Activated naive CD4-positive, alpha-beta T cell treated with anti-CD3 and anti-CD28 coated beads, Interleukin-2, amount 50 U/mL, for 24 hours (primary cell): ENCODE results near the gene FANCC.

ENCODE experiments used
- H3K27ac Mint-ChIP-seq: one replicate; pipeline ENCODE4 v1.8.0; 2021; ENCODE audit warnings: mild to moderate bottlenecking, mixed read lengths
- H3K27me3 Mint-ChIP-seq: one replicate; pipeline ENCODE4 v1.8.0; 2021; ENCODE audit warnings: mixed read lengths
- H3K36me3 Mint-ChIP-seq: one replicate; pipeline ENCODE4 v1.8.0; 2021; ENCODE audit warnings: mixed read lengths
- H3K4me1 Mint-ChIP-seq: one replicate; pipeline ENCODE4 v1.8.0; 2021; ENCODE audit warnings: mixed read lengths
- H3K4me3 Mint-ChIP-seq: one replicate; pipeline ENCODE4 v1.8.0; 2021; ENCODE audit warnings: mild to moderate bottlenecking, mixed read lengths
- H3K9me3 Mint-ChIP-seq: one replicate; pipeline ENCODE4 v1.8.0; 2021; ENCODE audit warnings: mixed read lengths

The FANCC gene

DNA sequence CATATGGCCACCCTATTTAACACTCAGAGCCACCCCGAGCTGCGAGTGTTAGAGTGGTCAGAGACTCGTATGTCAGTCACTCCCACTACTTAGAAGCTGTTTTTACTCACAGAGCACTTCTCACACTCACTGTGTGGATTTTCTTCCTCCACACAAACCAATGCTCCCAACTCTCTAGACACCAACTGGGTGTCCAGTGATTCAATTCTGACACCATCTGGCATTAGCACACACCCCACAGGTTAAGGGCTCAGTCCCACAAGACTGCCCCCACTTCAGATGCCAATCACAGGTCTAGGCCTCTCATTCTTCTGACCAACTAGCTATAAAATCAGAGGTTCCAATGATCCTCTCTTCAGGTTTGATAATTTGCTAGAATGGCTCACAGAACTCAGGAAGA lies 174.8 kb downstream of the FANCC start:
- Mint-ChIP-seq H3K27ac (no peak overlapping the region), H3K9me3 (no peaks in the 10 kb centered on the region), H3K36me3 (peaks cover 2% of the 10 kb centered on the region), H3K27me3 (no peaks in the 10 kb centered on the region), H3K4me1 (no peaks in the 10 kb centered on the region), H3K4me3 (no peak overlapping the region)

DNA sequence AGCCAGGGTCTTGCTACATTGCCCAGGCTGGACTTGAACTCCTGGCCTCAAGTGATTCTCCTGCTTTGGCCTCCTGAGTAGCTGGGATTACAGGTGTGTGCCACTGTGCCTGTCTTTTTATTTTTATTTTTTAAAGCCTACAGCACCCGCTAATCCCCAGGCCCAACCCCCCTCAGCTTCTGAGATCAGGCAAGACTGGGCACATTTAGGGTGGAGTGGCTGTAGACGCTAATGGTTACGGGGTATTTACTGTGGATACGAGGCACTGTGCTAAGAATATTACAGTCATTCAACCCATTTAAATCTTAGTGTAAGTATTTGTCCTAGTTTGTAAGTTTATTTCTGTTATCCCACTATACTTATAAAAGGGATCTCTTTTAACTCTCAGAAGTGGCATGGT lies 175.2 kb downstream of the FANCC start:
- H3K36me3 Mint-ChIP-seq: peaks cover 6% of the 10 kb centered on the region

DNA sequence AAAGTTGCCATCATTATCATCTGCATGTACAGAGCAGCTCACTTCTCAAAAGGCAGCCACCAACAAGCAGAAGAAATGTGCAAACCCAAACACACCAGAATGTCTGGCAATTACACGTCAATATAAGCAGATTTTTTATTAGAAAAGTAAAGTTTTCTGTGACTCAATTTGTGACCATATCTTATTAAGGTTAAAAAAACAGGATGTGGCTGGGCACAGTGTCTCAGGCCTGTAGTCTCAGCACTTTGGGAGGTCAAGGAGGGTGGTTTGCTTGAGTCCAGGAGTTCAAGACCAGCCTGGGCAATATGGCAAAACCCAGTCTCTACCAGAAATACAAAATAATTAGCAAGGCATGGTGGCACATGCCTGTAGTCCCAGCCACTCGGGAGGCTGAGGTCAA lies 176.7 kb downstream of the FANCC start:
- Mint-ChIP-seq H3K36me3 (peaks cover 6% of the 10 kb centered on the region), H3K27ac (no peak overlapping the region), H3K4me1 (no peaks in the 10 kb centered on the region), H3K9me3 (no peaks in the 10 kb centered on the region), H3K27me3 (no peaks in the 10 kb centered on the region), H3K4me3 (no peak overlapping the region)

More for the DNA sequence above, 175.2 kb downstream of the FANCC start:
- H3K4me3 Mint-ChIP-seq: no peak overlapping the region
- no peak overlapping the region for H3K27ac Mint-ChIP-seq
- no peaks in the 10 kb centered on the region for H3K9me3 Mint-ChIP-seq
- no peaks in the 10 kb centered on the region for H3K4me1 Mint-ChIP-seq
- H3K27me3 Mint-ChIP-seq: no peaks in the 10 kb centered on the region

DNA sequence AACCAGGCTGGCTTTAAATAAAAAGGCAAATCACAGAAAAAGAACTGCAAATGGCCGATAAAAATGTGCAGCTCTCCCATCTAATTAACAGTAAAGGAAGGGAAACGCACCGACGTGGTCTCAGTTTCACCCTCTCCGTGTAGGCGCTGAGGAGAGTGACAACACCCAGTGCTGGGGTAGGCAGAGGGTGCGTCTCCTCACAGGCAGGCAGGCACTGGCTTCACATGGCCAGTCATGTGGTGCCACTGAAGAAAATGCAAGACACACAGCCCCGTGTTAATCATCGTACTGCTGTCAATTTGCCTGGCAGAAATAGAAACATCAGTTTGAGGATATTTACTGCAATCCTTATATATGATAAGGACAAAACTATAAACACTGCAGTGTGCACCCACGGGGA lies 178.4 kb downstream of the FANCC start:
- no peaks in the 10 kb centered on the region for H3K4me1 Mint-ChIP-seq
- H3K4me3 Mint-ChIP-seq: no peak overlapping the region
- H3K36me3 Mint-ChIP-seq: peaks cover 6% of the 10 kb centered on the region
- H3K27ac Mint-ChIP-seq: no peak overlapping the region
- no peaks in the 10 kb centered on the region for H3K9me3 Mint-ChIP-seq
- no peaks in the 10 kb centered on the region for H3K27me3 Mint-ChIP-seq

DNA sequence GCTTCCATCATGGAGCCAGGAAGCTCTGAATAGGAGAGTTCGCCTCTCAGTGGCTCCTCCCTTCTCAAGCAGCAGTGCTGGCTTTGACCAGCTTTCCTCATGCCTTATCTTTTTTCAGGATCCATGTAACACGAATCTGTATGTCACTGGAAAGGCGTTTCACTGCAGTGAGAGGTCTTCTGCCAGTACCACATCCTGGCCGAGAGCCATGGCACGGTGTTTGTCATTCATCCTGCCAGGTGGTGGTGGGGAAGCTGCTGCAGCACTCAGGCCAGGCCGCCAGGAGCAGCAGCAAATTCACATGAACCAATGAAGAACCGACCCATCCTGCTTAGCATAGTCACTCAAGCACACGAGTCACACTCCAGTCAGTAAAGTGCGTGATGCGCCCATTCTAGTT lies 179.0 kb downstream of the FANCC start:
- Mint-ChIP-seq H3K4me1 (no peaks in the 10 kb centered on the region), H3K4me3 (no peak overlapping the region), H3K27me3 (no peaks in the 10 kb centered on the region), H3K36me3 (peaks cover 6% of the 10 kb centered on the region), H3K9me3 (no peaks in the 10 kb centered on the region), H3K27ac (no peak overlapping the region)

DNA sequence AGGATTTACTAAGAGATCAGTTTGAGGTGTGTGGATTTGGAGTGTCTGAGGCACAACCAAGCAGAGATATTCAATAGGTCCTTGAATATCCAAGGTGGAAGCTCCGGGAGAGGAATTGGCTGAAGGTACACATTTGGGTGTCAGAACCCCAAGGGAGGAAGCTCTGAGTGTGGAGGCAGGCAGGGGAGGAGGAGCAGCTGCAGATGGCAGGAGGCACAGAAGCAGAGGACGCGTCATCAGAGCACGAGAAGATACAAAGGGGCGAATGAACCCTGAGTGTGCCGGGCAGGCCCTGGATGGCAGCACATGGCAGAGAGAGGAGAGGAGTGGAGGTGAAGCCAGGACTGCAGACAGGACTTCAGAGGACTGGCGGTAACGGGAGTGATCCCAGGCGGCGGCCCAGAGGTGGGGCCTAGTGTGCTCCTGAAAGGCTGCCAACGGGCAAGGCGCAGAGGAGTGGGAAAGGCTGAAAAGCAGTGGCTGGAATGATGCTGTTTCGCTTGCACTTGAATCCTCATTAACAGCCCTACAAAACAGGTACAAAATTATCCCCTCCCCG lies 179.8 kb downstream of the FANCC start:
- H3K4me3 Mint-ChIP-seq: no peak overlapping the region
- peaks cover 6% of the 10 kb centered on the region for H3K36me3 Mint-ChIP-seq
- no peaks in the 10 kb centered on the region for H3K27me3 Mint-ChIP-seq
- no peak overlapping the region for H3K27ac Mint-ChIP-seq
- no peaks in the 10 kb centered on the region for H3K9me3 Mint-ChIP-seq
- H3K4me1 Mint-ChIP-seq: no peaks in the 10 kb centered on the region

DNA sequence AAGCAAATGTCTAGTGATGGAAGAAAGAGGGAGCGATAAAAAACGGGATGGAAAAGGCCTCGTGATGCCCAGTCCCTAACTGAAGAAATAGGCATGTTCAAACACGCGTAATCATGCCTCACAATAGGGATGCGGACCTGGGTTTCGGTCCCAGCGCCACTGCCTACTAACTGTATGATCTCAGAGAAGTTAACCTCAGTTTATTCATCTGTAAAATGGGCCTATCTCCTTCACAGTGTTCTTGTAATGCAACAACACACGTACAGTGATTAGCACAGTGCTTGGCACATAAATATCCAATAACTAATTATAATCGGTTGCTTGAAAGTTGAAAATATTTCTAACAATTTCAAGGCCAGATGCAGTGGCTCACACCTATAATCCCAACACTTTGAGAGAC lies 181.8 kb downstream of the FANCC start:
- no peak overlapping the region for H3K27ac Mint-ChIP-seq
- no peaks in the 10 kb centered on the region for H3K4me1 Mint-ChIP-seq
- H3K27me3 Mint-ChIP-seq: no peaks in the 10 kb centered on the region
- H3K36me3 Mint-ChIP-seq: peaks cover 6% of the 10 kb centered on the region
- no peaks in the 10 kb centered on the region for H3K9me3 Mint-ChIP-seq
- H3K4me3 Mint-ChIP-seq: no peak overlapping the region

DNA sequence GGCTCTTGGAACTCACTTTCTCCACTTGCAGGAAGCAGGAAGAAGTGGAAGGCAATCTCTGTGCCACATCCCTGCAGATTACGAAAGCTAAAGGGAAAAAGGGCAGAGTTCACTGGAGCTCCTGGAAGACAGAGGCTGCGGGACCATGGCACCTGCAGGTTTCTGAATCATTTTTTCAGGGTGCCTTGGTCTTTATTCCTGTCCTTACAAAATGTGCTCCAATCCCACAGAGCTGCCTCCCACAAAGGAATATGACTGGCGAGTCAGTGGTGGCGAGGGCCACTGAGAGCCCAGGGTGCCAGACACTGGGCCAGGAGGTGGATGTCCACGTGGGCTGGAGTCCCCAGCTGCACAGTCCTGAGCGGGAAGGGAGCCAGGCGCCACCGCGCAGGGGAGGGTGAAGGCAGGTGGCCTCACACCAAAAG lies 183.0 kb downstream of the FANCC start:
- peaks cover 6% of the 10 kb centered on the region for H3K36me3 Mint-ChIP-seq
- H3K4me3 Mint-ChIP-seq: no peak overlapping the region
- no peaks in the 10 kb centered on the region for H3K27me3 Mint-ChIP-seq
- H3K27ac Mint-ChIP-seq: no peak overlapping the region
- no peaks in the 10 kb centered on the region for H3K4me1 Mint-ChIP-seq
- no peaks in the 10 kb centered on the region for H3K9me3 Mint-ChIP-seq

DNA sequence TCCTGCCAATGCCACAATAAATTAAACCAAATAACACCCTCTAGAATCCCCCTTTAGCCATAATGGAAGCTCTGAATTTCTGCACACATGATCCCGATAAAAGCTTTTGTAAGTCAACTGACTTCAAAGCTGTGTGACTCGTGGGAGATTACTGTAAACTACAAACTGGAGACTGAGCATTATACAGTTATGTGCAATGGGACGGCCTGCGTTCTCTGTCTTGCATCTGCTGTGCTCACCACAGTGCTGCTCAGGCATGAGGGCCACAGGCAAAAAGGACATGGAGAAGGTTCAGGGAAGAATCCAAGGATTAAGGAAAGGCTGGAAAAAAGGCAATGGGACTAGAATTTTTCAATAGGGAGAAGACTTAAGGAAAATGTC lies 184.2 kb downstream of the FANCC start:
- H3K36me3 Mint-ChIP-seq: peaks cover 6% of the 10 kb centered on the region
- H3K9me3 Mint-ChIP-seq: no peaks in the 10 kb centered on the region
- H3K4me3 Mint-ChIP-seq: no peak overlapping the region
- H3K4me1 Mint-ChIP-seq: no peaks in the 10 kb centered on the region
- H3K27ac Mint-ChIP-seq: no peak overlapping the region
- H3K27me3 Mint-ChIP-seq: no peaks in the 10 kb centered on the region

DNA sequence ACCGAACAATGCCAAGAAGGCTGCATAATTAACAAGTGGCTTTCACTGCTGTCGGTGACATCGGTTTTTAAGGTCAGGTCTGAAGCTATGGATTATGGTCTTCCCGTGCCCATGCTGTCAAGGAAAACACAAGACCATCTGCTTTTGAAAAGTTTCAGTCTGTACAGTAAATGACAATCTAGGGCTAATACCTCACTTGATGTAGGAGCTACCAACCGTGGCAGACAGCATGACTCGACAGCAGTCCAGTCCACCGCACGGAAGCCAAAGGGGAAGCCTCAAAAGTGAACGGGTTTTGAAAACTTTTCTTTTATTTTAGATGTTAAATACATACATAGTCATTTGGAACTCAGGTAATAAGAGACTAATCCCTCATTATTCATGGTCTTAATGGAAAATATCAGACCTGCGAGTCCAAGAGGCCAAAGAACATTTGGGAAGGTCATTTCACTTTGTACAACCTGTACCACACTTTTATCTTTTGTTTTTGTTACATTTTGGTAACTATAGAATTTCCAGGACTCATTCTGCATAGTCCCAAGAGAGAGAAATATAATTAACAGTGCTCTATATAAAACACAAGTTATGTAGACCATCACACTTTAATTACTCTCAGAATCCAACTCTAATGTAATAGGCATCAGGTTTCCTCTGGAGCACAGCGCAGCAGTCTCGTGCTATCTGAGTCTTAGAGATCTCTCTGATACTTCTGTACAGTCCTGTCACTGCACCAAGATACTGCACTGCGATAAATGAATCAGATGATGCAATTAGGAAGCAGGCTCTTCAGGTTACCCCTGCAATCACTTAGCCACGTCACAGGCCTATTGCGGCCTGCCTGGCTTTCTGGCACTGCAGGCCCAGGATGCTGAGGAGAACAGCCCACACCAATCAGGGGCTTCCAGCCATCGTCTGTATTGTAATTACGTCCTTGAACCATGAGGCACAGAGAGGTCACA lies 184.9 kb downstream of the FANCC start:
- Mint-ChIP-seq H3K4me3 (no peak overlapping the region), H3K27ac (no peak overlapping the region), H3K27me3 (no peaks in the 10 kb centered on the region), H3K36me3 (peaks cover 5% of the 10 kb centered on the region), H3K9me3 (no peaks in the 10 kb centered on the region), H3K4me1 (no peaks in the 10 kb centered on the region)

DNA sequence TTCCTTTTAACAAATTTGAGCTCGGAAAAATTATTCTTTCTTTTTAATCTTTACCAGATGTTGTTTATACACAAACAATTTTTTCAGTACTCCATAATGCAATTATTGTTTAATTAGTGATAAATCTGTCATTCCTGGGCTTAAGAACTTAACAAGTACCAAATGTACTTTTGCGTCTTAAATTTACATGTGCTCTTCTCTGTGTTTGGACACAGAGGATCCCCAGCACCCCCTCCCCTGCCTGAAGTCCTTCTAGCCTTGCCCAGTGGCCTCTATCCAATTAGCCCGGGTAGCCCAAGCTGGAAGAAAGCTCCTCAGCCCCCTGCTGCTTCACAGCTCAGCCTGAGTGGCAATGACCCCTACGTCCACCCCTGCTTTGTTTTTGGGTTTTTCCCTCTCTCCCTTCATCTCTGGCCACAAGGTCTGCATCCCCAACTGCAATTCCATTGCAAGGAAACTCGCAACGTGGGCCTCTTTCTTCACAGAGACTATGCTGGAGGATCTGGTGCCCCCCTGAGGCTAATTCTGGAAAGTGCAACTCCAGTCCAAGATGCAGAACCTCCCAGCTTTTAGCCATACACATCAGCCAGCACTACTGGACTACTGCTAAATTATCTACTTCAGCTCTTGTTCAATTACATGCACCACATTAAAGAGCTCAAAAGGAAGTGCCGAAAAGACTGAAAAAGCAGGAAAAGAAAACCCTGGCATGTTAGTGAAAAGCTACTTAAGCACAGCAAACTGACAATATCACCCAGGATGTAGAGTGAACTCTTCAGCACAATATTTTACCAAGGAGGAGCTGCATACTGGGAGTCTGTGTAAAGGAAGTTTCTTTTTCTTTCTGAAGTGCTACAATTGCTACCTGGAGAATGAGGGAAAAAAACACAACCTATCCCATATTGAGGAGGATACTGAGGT lies 186.2 kb downstream of the FANCC start:
- H3K4me3 Mint-ChIP-seq: no peak overlapping the region
- peaks cover 2% of the 10 kb centered on the region for H3K36me3 Mint-ChIP-seq
- H3K27ac Mint-ChIP-seq: peak overlapping the region; percentile 19
- H3K9me3 Mint-ChIP-seq: no peaks in the 10 kb centered on the region
- no peaks in the 10 kb centered on the region for H3K27me3 Mint-ChIP-seq
- H3K4me1 Mint-ChIP-seq: no peaks in the 10 kb centered on the region

DNA sequence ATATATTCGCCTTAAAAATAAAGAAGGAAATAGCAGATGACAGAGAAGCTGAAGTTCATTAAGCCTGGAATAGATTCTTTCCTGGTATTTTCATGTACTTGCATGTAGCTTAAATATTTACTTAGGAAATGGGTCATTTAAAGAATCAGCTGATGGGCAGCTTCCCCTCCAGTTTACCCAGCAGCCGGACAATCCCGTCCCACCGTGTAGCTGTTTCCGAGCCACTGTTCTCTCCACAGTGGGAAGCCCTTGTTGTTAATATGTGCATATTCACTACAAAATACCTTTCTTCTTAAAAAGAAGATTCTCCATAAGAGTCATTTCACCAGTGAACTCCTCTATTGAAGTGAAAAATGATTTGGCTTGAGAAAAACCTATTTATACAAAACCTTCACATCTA lies 187.0 kb downstream of the FANCC start:
- Mint-ChIP-seq H3K36me3 (peaks cover 2% of the 10 kb centered on the region), H3K9me3 (no peaks in the 10 kb centered on the region), H3K4me3 (no peak overlapping the region), H3K27me3 (no peaks in the 10 kb centered on the region), H3K27ac (no peak overlapping the region), H3K4me1 (no peaks in the 10 kb centered on the region)

DNA sequence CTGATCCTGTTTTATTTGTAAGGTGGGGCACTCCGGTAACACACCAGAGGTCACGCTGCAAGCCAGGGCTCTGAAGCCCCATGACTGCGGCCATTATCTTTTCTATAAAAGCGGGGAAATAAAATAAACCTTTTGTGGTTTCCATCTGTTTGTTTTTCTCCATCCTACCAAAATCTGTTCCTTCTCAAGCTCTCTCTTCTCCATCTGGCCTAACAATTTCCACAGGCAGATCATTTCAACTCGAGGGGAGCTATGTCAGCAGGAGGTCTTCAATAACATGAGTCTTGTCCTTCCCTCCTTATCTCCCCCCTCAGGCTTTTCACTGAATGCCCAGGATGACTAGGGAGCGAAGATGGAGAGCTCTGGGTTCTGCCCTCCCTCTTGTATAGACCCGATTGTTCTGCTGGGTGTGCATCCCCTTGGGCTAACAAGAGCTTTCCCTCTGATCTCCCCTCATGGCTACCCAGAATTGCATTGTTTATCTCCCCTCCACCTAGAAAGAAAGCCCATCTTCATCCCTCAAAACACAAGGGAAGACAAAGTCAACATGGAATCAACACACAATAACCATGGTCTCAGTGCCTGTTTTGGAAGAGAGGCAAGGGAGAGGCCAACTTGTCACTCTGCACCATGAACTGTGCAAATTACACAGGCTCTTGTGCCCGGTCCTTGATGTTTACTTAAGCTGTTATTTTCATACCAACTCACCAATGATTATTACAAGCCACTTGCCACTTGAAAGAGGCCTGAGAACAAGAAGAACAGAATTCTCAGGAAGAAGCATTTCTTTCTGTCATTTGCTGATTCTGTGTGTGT lies 187.8 kb downstream of the FANCC start:
- Mint-ChIP-seq H3K9me3 (no peaks in the 10 kb centered on the region), H3K27ac (no peak overlapping the region), H3K36me3 (no peaks in the 10 kb centered on the region), H3K27me3 (no peaks in the 10 kb centered on the region), H3K4me1 (no peaks in the 10 kb centered on the region), H3K4me3 (no peak overlapping the region)

DNA sequence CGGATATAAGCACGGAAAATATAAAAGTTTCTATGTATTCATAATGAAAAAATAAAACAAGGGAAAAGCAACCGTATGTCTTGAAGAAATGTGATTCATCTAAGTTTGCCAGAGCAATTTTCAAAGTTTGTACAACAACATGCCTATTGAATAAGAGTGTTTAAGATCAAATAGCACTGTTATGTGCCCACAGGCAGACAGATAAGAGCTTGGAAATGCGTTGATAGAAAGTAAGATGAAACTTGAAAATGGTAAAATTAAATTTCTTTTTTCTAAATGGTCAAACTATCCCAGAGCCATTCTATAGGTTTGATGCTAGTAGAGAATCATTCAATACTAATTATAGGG lies 189.4 kb downstream of the FANCC start:
- H3K4me1 Mint-ChIP-seq: no peaks in the 10 kb centered on the region
- no peak overlapping the region for H3K4me3 Mint-ChIP-seq
- no peaks in the 10 kb centered on the region for H3K9me3 Mint-ChIP-seq
- H3K27me3 Mint-ChIP-seq: no peaks in the 10 kb centered on the region
- no peak overlapping the region for H3K27ac Mint-ChIP-seq
- H3K36me3 Mint-ChIP-seq: peaks cover 4% of the 10 kb centered on the region
